ENCODE results near the gene MRPS18A.

Gene MRPS18A

DNA sequence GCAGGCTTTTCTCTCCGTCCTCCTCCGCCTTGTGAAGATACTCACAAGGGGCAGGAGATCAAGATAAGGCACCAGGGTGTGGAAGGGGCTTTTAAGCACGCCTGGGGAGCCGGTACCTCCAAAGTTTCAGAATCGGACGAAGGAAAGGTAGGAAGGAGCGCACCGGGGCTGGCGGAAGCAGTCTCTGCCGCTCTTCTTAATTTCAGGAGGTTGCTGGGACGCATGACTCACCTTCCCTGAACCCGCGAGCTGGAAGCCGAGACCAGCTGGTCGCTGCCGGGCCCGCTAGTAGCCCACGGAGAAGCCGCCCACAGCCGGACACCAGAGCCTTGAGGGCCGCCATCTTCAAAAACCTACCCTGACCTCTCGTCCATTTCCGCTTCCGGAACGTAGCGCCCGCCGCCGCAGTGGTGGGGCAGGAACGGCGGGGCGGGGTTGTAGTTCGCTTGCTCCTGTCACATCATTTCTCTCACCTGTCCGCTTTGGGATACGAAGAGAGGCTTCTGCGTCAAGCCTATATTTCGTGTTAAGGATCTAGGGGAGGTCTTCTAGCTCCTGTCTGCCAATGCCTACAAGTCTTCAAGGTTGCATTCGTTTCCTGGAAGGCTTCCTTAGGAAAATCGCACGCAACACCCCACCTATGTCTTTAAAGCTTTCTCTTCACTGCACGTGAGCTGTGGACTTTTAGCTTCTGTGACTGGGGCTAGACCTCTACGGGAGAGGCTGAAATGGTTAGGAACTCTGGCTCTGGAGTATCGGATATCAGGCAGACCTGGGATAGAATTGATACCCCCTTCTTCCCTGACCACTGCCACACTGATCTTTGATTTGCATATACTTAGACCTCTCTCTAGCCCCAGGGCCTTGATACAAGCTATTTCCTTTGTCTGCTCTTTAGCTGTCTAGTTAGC, at the start of gene MRPS18A:
Gene MRPS18A (minus strand): TSS at position 355 of the 911 bp plus-strand sequence. CDS start 12 bp downstream, at position 343.
- DNase-seq (ENCODE audit: extremely low read depth in 1 of 2, low read depth in 1 of 2) = peak; percentile 70 to 81

DNA sequence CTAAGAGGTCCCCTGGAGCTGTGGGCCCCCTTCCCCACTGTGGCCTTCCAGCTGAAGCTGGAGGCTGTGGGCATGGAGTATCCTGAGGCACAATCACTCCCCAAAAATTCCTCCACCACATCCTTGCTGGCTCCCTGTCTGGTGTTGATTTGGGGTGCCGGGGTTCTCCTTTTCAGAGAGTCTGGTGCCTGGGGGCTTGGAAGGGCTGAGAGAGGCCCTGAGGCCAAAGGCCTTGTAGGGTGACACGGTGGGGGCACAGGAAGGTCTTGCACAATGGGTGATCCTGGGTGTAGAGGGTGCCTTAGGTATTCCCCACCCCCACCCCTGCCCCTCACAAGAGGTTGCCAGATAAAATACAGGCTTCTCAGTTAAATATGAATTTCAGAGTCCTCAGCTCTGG, 49.3 kb upstream of the MRPS18A start:
- no peak for DNase-seq (ENCODE audit: extremely low read depth in 1 of 2, low read depth in 1 of 2)

DNA sequence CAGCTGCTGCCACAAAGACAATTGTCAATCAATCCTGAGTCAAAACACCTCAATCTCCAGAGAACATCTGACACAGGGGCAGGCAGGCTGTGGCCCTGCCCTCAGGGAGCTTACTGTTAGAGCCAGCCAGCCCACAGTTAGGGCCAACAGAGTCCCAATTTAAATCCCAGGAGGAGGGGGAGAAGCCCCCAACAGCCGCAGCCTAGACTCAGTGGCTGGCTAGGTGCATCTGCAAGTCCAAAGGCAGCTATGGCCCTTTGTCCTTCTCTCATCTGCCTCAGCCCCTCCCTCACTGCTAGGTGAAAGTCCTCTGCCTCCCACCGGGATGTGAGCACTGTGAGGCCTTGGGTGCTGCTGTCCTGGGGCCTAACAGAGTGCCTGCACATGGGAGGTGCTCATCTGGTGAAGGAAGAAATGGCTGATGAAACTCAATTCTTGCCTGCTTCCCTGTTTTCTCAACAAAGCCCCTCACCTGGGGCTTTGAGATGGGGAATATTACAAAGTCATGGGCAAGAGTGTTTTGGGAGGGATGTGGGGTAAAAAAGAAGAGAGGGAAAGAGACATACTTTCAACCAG, 48.7 kb upstream of the MRPS18A start:
- DNase-seq (ENCODE audit: extremely low read depth in 1 of 2, low read depth in 1 of 2) = no peak

DNA sequence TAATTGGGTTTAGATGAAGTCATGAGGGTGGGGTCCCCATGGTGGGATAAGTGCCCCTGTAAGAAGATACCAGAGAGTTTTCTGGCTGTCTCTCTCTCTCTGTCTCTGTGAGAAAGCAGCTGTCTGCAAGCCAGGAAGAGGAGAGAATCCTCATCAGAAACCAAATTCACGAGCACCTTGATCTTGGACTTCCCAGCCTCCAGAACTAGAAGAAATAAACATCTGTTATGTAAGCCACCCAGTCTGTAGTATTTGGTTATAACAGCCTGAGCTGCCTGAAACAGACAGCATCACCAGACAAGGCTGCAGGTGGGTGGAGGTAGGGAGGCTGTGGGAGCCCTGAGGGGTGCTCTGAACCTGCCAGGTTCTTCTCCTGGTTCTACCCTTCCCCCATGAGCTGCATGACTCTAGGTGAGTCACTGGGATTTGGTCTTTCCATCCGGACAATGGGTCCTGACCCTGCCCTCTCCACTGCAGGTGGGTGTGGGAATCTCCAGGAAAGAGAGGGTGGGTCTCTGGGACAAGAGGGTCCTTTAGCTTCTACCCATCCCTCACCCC, 48.1 kb upstream of the MRPS18A start:
- DNase-seq (ENCODE audit: extremely low read depth in 1 of 2, low read depth in 1 of 2) = no peak

DNA sequence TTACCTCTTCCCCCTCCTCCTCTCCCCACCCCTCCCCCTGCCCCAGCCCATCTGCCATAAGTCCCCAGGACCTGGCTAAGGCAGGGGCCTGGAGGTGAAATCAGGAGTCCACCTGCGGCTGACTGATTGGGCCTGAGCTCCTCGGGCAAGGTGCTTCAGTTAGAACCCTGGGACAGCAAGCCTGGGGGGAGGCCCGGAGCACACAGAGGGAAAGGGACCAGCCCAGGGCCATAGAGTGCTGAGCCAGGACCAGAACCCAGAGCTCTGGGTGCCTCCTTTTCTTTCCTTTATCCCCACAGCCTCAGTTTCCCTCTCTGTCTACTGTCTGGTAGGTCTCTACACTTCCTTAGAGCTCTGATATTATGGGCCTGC, 46.7 kb upstream of the MRPS18A start:
- no peak for DNase-seq (ENCODE audit: extremely low read depth in 1 of 2, low read depth in 1 of 2)

DNA sequence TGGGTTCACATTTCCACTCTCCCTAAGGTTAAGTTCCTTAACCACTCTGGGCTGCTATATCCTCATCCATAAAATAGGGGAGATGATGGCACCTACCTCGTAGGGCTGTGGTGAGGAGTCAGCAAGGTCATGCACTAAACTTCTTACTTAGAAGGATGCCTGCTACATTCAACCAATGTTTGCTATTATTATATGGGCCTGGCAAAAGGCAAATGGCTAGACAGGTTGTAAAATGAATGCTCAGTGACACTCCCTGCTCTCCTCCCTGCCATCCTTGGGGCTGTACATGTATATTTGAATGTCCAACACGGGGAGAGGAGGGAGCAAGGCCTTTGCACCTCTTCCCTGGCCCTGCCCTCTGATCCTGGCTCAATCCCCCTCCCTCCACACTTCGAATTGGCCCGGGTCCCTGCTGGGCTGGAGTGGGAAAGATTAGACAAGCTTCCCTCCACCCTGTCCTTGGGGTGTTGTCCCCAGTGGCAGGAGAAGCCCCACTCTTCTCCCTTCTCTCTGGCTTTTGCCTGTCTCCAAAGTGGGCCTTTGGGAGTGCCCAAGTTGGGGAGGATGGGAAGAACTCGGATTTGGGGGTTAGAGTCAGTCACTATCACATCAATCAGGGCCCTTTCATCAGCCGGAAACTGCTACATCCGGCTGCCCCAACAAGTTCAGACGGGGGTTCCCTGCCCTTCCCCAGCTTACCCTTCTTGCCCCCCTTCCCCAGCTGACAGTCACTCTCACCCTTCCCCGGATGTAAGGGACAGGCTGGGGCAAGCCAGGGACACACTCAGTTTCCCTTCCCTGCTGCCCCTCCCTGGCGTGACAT, 46.1 kb upstream of the MRPS18A start:
- peak in 1 of 2 donors; percentile 26 for DNase-seq (ENCODE audit: extremely low read depth in 1 of 2, low read depth in 1 of 2)

DNA sequence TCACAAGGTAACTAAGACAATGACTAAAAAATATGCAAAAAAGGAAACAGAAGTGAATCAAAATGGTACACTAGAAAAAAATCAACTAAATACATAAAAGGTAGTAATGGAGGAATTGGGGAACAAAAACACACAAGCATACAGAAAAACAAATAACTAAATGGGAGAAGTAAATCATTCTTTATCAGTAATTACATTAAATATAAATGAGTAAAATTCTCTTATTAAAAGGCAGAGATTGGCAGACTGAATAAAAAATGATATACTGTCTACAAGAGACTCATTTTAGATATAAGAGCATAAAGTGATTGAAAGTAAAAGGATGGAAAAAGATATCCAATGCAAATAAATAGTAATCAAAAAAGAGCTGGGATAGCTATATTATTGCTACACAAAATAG, 43.0 kb upstream of the MRPS18A start:
- DNase-seq (ENCODE audit: extremely low read depth in 1 of 2, low read depth in 1 of 2) = no peak

DNA sequence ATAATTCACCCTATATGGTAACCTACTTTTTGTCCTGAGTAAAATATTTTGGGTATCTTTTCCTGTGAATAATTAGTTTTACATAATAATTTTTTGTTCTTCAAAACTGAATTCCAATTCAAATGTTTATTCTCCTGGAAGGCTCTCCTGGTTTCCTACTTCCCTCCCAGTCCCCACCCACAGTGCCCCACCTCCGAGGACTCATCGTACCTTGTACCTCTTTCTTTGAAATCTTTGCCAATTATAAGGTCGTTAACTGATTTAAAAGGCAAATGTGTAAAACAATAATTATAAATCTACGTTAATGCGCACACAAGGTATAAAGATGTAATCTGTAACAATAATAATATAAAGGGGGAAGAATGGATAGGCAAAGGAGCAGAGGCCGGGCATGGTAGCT, 41.9 kb upstream of the MRPS18A start:
- DNase-seq (ENCODE audit: extremely low read depth in 1 of 2, low read depth in 1 of 2) = no peak

DNA sequence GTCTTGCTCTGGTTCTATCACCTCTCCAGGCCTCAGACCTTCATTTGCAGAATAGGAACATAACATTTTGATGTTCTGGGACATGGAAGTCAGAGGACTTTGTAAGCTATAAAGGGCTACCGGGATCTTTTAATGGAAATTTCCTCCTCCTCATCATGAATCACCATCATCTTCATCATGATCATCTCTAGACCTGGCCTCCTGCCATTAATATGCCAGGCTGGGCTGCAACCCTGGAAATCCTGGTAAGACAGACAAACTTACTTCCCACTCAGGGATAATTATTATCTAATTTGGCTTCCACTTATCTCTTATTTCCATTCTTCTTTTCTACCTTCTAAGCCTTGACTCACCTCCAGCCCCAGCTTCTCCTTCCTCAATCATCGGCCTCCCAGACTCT, 41.0 kb upstream of the MRPS18A start:
- no peak for DNase-seq (ENCODE audit: extremely low read depth in 1 of 2, low read depth in 1 of 2)

DNA sequence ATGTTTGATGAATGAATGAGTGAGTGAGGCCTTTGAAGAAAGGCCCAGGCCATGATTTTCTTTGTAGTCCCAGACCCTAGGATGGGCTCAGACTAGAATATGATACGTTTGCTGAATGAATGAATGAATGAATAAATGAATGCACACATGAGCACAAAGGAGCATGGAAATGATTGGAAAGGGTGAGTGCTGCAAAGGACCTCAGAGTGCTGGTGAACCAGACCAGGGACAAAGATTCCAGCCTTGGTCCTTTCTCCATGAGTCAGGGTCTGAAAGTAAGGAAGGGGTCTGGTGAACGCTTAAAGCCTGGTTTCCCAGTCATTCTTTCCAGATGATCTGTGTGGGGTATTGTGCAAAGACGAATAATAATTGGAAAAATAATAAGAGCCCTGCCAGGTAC, 40.0 kb upstream of the MRPS18A start:
- DNase-seq (ENCODE audit: extremely low read depth in 1 of 2, low read depth in 1 of 2) = no peak

DNA sequence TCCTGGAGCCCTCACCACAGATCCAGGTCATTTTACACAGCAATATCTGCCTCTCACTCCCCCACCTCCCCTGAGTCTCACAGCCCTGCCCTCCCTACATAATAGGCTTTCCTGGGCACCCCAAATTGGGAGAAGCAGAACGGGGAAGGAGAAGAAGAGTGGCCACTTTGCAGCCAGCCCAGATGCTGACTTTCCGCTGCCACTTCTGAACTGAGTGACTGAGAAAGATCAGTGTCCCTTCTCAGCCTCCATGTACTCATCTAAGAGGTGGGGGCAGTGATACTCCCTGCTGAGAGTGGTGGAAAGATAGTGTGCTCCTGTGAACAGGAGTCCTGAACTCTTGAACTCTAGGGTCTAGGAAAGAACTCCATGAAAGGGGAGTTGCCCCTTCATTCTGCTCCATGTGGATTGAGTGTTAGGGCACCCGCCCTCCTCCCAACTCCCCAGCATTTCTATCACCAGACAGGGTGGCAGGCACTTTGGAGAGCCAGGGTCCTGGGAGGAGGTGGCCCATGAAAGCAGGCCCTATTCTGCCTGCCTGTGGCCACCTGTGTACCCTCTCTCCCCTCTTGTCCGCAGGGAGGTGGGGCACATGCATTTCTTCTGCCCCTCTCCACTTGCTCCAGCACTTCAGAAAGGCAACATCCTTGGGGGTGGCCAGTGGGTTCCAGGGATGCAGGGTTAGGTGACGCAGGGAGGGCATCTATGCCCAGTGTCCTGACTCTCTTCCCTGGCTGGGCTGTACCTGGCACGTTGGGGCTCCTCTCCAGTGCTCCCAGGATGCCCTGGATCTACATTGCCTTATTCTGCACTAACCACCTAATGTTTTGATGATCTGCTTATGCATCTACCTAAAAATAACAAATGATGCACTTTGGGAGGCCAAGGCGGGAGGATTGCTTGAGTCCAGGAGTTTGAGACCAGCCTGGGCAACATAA, 38.3 kb upstream of the MRPS18A start:
- DNase-seq (ENCODE audit: extremely low read depth in 1 of 2, low read depth in 1 of 2) = no peak

DNA sequence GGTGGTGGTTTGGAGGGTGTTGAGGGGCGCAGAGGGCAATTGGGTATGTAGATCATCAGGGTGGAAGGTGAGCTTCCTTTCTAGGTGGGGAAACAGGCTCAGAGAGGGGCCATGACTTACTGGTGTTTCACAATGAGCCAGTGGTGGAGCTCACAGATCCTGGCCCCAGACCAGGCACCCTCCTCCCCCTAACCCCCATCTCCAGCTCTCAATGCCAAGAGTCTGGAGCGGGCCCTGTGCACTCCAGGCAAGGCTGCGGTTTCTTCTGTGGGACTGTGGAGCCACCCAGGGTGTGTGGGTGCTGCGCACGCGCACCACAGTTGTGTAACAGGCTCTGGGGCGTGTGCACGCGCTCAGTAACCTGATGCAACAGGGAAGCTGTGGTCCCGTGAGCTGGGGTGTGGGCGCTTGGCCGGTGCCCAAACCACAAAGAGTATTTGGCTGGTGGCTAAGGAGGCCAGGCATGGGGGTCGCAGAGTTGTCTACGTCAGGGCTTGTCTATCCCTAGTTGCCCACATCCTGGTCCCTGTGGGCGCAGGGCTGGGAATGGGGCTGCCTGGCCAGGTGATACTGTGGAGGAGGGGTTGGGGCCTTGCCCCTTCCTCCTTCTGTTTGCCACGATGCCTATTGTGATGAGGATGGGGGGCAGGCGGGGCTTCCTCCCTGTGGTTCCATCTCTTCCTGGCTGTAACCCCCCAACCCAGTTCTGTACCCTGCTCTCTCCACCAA, 37.5 kb upstream of the MRPS18A start:
- DNase-seq (ENCODE audit: extremely low read depth in 1 of 2, low read depth in 1 of 2) = peak; percentile 64 to 82

DNA sequence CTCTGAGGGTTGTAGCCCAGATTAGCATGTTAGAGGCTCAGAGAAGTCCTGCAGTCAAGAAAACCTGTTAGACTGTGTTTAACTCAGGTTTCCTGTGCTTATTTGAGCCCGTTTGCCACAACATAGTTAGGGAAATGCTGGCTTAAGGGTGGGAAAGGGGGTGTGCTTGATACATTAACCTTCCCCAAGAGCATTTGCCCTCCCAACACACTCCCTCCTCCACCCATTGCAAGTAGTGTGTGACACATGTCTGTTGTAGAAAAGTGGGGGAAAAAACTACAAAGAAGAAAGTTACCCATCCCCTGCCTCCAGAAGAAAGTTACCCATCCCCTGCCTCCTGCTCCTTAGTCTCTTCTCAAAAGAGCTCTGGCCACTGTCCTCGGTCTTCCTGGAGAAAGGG, 36.8 kb upstream of the MRPS18A start:
- DNase-seq (ENCODE audit: extremely low read depth in 1 of 2, low read depth in 1 of 2) = no peak

DNA sequence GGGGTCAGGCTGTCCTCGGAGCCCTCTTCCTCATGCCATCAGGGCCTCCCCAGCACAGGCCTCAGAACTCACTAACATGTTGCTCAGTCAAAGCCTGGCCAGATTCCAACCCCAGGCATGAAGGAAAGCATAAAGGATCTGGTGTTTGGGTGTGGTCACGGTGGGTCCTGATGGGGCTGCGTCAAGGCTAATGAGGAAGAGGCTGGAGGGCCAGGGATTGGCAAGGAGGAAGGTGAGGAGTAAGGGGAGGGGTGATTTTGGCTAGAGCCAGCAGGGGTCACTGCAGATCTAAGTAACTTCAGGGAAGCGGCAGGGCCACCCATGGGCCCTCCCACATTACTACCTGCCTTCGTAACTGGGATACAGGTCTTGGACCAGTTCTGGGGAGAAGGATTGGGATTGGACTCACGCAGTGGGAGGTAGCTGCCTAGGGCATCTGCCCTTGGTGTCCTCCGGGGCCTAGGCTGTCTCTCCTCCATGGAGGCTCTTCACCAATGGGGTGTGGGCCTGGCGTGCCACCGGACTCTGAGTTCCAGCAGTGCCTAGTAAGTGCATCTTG, 36.2 kb upstream of the MRPS18A start:
- DNase-seq (ENCODE audit: extremely low read depth in 1 of 2, low read depth in 1 of 2) = peak; percentile 46 to 64

DNA sequence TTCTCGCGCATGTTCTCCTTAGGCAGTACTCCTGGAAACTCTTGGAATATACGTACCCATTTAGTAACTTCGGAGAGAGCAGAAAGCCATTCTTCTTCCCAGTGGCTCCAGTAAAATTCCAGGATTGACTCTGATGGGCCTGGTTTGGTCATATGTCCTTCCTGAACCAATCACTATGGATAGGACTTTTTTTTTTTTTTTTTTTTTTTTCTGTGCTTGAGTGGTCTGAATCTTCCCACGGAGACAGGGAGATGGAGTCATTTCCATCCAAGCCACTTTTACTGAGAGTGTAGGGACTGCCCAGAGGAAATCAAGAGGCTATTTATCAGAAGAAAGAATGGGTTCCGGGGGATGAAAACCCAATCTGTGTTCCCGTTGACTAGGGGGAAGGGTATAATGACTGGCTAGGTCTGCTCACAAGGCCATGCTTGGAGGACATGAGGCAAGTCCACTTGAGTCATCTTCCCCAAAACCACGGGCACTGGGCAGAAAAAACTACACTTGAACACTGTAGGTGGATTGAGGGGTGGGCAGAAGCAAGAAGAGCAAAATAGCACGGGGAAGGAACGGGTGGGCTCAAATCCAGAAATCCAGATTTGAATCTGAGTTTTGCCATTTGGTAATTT, 35.4 kb upstream of the MRPS18A start:
- no peak for DNase-seq (ENCODE audit: extremely low read depth in 1 of 2, low read depth in 1 of 2)

DNA sequence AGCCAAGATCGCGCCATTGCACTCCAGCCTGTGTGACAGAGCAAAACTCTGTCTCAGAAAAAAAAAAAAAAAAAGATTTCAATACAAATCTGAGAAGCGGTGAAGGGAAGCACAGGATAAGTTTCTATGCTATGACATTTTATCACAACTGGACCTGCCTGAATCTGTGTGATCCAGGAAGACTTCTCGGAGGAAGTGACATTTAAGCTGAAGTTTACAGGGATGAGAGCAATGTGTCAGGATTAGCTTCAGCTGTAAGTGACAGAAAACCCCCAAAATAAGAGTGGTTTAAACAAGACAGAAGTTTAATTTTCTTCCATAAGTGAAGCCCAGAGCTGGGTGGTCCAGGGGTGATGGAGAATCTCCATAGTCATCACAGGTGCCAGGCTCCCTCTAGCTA, 33.4 kb upstream of the MRPS18A start:
- DNase-seq (ENCODE audit: extremely low read depth in 1 of 2, low read depth in 1 of 2) = no peak

DNA sequence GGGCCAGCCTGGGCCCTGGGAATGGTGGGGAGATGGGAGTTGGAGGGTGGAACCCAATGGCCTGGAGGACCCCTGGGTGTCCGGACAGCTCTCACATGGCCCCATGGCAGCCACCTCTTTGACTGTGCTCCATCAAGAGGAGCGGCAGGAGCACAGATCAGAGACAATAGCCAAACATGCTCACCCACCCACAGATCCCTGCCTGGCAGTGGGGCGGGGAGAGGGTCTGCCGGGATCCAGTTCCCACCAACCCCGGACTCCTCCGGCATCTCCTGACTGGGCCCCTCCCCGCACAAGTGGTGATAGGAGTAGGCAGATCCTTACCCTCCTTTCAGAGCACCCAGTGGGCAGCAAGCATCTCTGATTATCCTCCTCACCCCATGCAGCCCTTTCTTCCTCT, 31.9 kb upstream of the MRPS18A start:
- DNase-seq (ENCODE audit: extremely low read depth in 1 of 2, low read depth in 1 of 2) = no peak

DNA sequence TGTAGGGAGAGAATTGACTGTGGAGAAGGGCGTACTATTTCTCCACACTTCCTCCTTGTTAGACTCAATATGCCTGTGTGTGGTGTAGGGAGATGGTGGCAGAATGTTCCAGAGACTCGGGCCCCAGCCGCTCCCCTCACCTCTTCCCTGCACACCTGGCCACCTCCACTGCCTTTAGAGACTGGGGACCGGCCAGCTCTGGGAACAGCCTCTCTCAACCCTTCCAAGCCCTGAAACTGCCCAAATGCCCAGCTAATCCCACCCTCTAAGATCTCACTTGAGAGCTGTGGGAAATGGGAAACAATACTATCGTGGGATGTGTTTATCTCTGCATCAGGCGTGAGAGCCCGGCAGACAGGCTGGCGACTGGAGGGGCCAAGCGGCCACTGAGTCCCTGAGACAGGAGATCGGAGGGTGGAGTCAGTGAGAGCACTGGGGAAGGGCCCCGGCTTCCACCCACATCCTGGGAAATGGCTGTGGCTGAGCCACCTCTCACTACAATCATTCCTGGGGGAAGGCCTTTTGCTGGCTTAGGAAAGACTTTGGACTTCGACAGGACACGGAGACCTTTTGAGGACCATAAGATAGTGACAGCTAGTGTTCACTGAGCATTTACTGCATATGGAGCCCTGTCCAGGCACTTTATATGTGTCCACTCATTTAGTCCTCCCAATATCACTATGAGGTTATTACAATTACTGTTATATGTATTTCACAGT, 31.0 kb upstream of the MRPS18A start:
- no peak for DNase-seq (ENCODE audit: extremely low read depth in 1 of 2, low read depth in 1 of 2)
